ENCODE results near the gene GOLGA5.
"Not testable (repeated sequence)": the region's sequence is repeated elsewhere in the genome, so short reads cannot be mapped to it uniquely, and the experiment has no call there.

The GOLGA5 gene

DNA sequence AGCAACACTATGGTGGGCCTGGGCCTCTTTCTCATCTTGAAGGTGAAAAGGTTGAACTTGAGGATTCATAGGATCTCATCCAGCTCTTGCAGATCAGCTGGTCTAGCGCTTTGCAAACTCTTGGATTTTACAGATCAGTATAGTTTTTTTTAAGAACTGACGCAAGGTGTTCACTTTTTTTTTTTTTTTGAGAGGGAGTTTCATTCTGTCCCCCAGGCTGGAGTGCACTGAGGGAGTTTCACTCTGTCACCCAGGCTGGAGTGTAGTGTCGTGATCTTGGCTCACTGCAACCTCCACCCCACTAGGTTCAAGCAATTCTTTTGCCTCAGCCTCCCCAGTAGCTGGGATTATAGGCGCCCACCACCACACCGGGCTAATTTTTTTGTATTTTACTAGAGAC lies 25.3 kb upstream of the GOLGA5 start:
- TF ChIP-seq, protein P1, sequence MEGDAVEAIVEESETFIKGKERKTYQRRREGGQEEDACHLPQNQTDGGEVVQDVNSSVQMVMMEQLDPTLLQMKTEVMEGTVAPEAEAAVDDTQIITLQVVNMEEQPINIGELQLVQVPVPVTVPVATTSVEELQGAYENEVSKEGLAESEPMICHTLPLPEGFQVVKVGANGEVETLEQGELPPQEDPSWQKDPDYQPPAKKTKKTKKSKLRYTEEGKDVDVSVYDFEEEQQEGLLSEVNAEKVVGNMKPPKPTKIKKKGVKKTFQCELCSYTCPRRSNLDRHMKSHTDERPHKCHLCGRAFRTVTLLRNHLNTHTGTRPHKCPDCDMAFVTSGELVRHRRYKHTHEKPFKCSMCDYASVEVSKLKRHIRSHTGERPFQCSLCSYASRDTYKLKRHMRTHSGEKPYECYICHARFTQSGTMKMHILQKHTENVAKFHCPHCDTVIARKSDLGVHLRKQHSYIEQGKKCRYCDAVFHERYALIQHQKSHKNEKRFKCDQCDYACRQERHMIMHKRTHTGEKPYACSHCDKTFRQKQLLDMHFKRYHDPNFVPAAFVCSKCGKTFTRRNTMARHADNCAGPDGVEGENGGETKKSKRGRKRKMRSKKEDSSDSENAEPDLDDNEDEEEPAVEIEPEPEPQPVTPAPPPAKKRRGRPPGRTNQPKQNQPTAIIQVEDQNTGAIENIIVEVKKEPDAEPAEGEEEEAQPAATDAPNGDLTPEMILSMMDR (IDR thresholded peaks at IDR 0.05; ENCODE audit: low read length, missing control alignments) = no peak
- no peak for DNase-seq (ENCODE audit: low read depth)
- no peak overlapping the region for H3K4me3 ChIP-seq (replicated peaks; ENCODE audit: low read depth, low read length)

DNA sequence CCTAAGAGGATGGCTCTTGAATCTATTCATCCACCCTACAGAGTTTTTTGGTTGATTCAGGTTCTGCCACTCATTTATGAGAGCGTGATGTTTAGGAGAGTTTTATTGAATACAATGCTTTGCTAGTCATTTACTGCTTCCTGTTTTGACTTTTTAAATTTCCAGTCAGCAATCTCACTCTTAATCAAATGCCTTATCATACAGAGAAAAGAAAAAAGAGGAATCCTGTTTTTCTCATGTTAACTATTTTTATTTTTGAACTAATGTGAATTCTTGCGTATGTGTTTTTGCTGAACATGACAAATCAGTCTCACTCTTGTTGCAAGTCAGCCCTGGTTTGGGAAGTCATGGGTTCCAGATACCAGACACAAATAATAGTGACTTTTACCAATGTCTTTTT lies 23.6 kb upstream of the GOLGA5 start:
- DNase-seq (ENCODE audit: low read depth) = no peak
- H3K4me3 ChIP-seq (replicated peaks; ENCODE audit: low read depth, low read length) = no peak overlapping the region
- TF ChIP-seq, protein P1 (IDR thresholded peaks at IDR 0.05; ENCODE audit: low read length, missing control alignments) = no peak

DNA sequence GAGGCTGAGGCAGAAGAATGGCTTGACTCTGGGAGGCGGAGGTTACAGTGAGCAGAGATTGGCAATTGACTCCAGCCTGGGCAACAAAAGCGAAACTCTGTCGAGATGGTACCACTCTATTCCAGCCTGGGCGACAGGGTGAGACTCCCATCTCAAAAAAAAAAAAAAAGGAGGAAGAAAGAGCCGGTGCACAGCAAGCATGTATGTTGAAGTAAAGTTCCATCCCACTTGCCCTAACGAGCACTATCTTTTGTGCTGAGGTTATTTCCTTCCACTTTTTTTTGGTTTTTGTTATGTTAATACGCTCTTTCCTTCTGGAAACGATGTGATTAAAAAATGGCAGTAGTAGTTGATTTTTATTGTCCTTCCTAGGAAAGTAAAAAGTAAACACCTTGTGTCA lies 19.5 kb upstream of the GOLGA5 start:
- H3K4me3 ChIP-seq (replicated peaks; ENCODE audit: low read depth, low read length) = no peak overlapping the region
- TF ChIP-seq, protein P1 (IDR thresholded peaks at IDR 0.05; ENCODE audit: low read length, missing control alignments) = no peak
- no peak for DNase-seq (ENCODE audit: low read depth)

DNA sequence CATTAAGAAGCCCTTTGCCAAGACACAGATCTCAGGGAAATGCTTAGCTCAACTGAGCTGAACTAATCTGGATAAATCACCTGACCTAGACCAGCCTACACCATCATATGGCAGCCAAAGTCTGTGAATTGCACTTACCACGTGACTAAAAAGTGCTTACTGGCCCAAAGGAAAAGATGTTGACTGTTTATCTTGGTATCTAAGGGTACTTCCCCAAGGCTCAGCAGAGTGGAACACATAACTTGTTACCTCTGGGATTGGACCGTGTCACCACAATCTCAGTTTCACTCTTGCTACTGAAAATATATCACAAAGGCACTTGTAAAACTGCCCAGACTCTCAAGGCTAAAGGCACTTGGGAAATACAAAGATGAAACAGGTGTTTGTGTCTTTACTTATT lies 18.8 kb upstream of the GOLGA5 start:
- H3K4me3 ChIP-seq (replicated peaks; ENCODE audit: low read depth, low read length); DNase-seq (ENCODE audit: low read depth): not testable (repeated sequence)

DNA sequence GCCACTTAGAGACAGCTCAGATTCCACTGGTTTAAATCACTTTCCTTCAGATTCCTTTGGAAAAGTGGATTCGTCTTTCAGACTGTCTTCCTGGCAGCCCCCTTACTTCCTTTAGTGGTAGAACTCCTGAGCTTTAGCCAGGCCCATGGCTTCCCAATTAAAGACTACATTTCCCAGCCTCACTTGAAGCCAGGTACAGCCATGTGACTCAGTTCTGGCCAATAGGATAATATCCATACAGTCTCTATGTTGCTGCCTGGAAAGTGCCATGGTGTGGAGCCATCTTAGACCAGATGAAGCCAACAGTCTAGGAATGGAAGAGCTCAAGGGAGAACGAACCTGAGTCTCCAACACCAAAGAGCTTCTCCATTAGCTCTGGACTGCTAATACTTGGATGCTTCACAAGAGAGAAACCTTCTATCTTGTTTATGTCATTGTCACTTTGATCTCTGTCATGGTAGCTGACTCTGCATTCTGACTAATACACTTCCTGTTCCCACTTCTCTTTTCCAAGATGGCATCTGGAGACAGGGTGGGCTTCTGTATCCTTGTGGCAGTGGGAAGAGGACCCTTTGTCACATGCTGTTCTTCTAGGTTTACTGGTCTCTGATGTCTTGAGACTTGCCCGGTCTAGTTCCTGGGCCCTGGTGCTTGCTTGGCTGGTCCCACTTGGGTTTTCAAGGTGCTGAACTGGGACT lies 15.1 kb upstream of the GOLGA5 start:
- DNase-seq (ENCODE audit: low read depth); H3K4me3 ChIP-seq (replicated peaks; ENCODE audit: low read depth, low read length): not testable (repeated sequence)

DNA sequence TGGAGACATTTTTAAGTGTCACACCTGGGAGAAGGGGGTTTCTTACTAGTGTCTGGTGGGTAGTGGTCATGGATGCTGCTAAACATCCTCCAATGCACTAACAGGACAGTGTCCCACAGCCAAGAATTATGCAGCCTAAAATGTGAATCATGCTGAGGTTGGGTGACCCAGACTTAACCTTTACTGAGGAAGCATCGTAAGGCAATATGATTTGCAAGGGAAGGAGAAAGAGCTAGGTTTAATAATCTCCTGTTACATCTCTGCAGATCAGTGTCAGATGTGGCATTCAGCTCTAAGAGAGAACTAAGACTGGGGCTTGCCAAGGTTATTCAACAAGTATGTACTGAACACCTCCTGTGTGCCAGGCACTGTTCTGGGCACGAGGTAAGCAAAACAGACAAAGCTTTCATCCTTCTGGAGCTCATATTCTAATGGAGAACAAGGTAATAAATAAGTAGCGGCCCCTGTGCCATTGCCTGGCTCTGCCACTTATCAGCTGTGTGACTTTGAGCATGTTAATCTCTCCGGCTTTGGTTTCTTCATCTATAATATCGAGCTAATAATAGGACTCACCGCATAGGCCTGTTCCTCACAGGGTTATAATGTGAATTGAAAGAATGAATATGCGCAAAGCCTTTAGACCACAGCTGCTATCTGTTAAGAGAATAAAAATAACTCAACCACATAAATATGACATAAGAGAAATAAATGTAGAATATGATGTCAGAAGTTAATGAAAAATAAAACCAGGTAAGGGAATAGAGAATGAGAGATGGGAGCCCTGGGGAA lies 13.5 kb upstream of the GOLGA5 start:
- no peak for DNase-seq (ENCODE audit: low read depth)
- no peak overlapping the region for H3K4me3 ChIP-seq (replicated peaks; ENCODE audit: low read depth, low read length)
- TF ChIP-seq, protein P1 (IDR thresholded peaks at IDR 0.05; ENCODE audit: low read length, missing control alignments) = no peak

DNA sequence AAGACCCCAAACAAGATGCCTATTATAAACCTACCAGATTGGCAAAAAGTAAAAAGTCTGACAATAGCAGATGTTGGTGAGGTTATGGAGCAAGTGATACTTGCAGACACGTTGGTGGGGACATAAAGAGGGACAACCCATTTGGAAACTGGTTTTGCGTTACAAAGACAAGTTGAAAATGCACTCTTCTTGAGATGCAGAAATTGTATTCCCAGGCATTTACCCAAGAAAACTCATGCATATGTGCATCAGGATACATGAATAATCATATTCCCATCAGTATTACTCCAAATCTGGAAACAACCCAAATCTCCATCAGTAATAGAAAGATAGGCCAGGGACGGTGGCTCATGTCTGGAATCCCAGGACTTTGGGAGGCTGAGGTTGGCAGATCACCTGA lies 12.8 kb upstream of the GOLGA5 start:
- no peak overlapping the region for H3K4me3 ChIP-seq (replicated peaks; ENCODE audit: low read depth, low read length)
- no peak for DNase-seq (ENCODE audit: low read depth)
- TF ChIP-seq, protein P1 (IDR thresholded peaks at IDR 0.05; ENCODE audit: low read length, missing control alignments) = no peak

Data from fibroblast of pulmonary artery (primary cell).